ENCODE data around the gene INSYN1. TPM values are rescaled to one million over a fixed set of nuclear protein-coding genes. Genes with fewer than 3 reads are reported as not detected.
"Not testable (repeated sequence)": the region's sequence is repeated elsewhere in the genome, so short reads cannot be mapped to it uniquely, and the experiment has no call there.

The INSYN1 gene
- total RNA-seq, 4 donors from 2014 or later: 0.95 to 3.7 (median 3.1) TPM

DNA sequence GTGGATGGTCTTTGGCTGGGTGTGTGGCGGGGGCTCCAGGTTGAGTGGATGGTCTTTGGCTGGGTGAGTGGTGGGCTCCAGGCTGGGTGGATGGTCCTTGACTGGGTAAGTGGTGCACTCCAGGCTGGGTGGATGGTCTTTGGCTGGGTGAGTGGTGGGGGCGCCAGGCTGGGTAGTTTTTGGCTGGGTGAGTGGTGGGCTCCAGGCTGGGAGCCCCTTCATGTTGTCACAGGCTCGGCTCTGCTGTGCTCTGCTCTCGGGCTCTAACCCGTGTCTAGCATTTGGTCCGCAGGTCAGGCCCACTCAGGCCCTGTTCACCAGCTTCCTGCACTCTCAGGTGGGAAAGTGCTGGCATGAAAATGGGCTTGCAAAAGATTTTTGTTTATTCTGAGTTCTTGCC, 43.9 kb downstream of the INSYN1 start:
- ATAC-seq (ENCODE audit: low FRiP score): peak; percentile 22
- TF ChIP-seq, protein P1, sequence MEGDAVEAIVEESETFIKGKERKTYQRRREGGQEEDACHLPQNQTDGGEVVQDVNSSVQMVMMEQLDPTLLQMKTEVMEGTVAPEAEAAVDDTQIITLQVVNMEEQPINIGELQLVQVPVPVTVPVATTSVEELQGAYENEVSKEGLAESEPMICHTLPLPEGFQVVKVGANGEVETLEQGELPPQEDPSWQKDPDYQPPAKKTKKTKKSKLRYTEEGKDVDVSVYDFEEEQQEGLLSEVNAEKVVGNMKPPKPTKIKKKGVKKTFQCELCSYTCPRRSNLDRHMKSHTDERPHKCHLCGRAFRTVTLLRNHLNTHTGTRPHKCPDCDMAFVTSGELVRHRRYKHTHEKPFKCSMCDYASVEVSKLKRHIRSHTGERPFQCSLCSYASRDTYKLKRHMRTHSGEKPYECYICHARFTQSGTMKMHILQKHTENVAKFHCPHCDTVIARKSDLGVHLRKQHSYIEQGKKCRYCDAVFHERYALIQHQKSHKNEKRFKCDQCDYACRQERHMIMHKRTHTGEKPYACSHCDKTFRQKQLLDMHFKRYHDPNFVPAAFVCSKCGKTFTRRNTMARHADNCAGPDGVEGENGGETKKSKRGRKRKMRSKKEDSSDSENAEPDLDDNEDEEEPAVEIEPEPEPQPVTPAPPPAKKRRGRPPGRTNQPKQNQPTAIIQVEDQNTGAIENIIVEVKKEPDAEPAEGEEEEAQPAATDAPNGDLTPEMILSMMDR (IDR thresholded peaks at IDR 0.05): no peak
- no peak for DNase-seq (ENCODE audit: low spot score)

GRCh38 chr15:73708691-73709090, 44.5 kb downstream of the INSYN1 start:
- TF ChIP-seq, protein P1 (IDR thresholded peaks at IDR 0.05): no peak
- DNase-seq (ENCODE audit: low spot score) (no peak), ATAC-seq (ENCODE audit: low FRiP score) (no peak)

DNA sequence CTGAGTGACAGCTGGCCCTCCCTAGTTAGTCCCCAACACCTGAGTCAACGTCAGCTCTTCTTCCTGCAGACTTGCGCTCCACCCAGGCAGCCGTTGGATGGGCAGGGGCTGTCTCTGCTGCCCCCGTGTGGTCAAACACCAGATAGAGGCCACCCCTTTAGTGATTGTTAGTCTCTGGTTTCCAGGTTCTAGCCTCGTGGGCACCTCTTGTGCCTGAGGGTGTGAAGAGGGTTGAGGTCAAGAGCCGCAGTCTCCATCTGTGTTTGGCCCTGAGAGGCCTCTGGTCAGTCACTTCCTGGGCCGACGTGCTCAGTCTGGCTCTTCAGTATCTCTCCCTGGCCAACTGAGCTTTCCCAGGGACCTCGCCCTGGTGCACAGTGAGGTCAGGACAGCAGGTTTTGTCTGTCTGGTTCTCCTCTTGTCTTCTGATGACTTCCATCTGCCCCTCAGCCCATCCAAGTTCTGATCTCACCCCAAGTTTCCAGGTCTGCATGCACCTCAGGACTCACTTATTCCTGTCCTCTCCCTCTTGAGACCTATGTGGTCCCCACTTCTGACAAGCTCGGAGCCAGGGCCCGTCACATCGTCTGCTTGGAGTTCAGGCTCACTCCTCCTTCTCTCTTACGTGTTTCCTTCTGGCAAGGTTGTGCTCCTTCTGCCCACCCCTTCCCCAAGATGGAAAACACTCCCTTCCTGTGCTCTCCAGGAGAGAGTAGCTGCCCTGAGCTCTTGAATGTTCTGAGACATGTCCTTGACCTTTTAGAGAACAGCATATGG, 48.1 kb downstream of the INSYN1 start:
- TF ChIP-seq, protein P1 (IDR thresholded peaks at IDR 0.05): no peak
- ATAC-seq (ENCODE audit: low FRiP score) (no peak), DNase-seq (ENCODE audit: low spot score) (no peak)

- ATAC-seq (ENCODE audit: low FRiP score); DNase-seq (ENCODE audit: low spot score): not testable (repeated sequence)
These were observed 48.8 kb downstream of the INSYN1 start for GRCh38 chr15:73704142-73704868.

- DNase-seq (ENCODE audit: low spot score); ATAC-seq (ENCODE audit: low FRiP score): not testable (repeated sequence)
These were observed 49.5 kb downstream of the INSYN1 start for GRCh38 chr15:73703601-73704000.

DNA sequence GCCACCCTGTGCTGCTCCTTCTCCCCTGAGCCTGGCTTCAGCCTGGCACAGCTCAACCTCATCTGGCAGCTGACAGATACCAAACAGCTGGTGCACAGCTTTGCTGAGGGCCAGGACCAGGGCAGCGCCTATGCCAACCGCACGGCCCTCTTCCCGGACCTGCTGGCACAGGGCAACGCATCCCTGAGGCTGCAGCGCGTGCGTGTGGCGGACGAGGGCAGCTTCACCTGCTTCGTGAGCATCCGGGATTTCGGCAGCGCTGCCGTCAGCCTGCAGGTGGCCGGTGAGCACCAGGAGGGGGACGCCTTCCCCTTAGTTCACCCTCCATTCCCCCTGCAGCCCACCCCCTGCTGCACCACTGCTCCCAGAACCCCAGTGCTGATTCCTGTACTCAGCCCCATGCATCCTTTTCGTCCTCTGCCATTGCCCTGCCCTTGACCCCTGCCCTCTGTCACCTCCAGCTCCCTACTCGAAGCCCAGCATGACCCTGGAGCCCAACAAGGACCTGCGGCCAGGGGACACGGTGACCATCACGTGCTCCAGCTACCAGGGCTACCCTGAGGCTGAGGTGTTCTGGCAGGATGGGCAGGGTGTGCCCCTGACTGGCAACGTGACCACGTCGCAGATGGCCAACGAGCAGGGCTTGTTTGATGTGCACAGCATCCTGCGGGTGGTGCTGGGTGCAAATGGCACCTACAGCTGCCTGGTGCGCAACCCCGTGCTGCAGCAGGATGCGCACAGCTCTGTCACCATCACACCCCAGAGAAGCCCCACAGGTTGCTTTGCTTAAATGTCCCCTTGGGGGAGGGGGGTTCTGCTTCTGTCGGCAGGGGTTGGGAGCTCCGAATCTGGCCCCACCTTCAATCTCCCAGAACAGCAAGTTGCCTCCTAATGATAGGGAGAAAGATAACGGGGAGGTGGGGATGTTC, 50.6 kb downstream of the INSYN1 start:
- DNase-seq (ENCODE audit: low spot score); ATAC-seq (ENCODE audit: low FRiP score): not testable (repeated sequence)

DNA sequence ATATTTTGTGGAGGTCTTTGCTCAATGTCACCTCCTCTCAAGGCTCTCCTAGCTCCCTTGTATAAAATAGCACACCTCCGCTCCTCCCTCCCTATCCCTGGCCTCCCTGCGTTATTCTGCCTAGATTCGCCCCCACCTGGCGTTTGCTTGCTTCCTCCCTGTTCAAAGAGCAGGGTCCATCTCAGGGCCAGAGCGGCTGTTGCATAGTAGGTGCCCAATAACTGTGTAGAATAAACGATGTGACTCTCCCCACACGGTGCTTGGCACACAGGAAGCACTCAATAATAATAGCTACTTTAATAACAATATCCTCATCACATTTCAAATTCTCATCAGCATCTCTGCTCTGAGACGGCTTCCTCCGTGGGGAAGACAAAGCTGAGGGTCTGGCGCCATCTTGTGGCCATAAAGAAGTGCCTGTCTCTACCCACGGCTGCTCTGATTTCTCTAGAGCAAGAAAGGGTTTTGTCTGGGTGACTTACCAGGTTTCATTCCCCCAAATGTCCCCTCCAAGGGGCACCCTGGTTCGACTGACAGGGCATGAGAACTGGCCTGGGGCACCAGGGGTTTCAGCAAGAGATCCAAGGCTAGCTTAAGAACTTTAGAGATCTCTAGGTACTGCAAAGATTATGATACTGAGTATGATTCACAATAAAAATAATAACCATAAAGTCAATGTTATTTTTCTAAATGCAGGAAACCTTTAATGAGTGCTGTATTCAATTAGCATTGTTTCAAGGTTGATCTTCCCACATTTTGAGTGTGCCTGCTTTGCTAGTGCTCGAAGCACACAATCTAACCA, 52.9 kb downstream of the INSYN1 start:
- DNase-seq (ENCODE audit: low spot score) (peak; percentile 64), ATAC-seq (ENCODE audit: low FRiP score) (no peak)
- TF ChIP-seq, protein P1 (IDR thresholded peaks at IDR 0.05): peak in 2 of 3 donors; percentile 17 to 52

All from omental fat pad (tissue), 4 donors.